D721Med (cell line): Measurements from ENCODE around the gene AGO1.

Experiments used
- DNase-seq: peaks from one replicate; pipeline ENCODE4 v3.0.0; 2011; ENCODE audit warnings: low spot score; ENCODE audit not compliant: insufficient read length
- FAIRE-seq: peaks from 2 replicates; lab custom pipeline; 2011; peaks lifted over from hg19 to GRCh38; lab: Jason Lieb, UNC
- CTCF ChIP-seq: IDR thresholded peaks from 2 replicates; pipeline ENCODE4 v1.5.1; 2012; ENCODE audit warnings: mild to moderate bottlenecking, control low read depth; ENCODE audit not compliant: insufficient read depth; ENCODE audit errors: missing control alignments

The AGO1 gene

GRCh38 chr1:35845766-35846165 is 37.2 kb upstream of the AGO1 start:
- DNase-seq, result no peak
- TF ChIP-seq CTCF, result no peak
- no peak for FAIRE-seq

- DNase-seq (no peak), FAIRE-seq (no peak)
- TF ChIP-seq CTCF, result no peak
Observed at GRCh38 chr1:35847935-35848565, 35.0 kb upstream of the AGO1 start.

- TF ChIP-seq CTCF, result no peak
- no peak for FAIRE-seq
- no peak for DNase-seq
Observed at GRCh38 chr1:35850051-35850450, 33.0 kb upstream of the AGO1 start.

GRCh38 chr1:35850716-35851115 is 32.3 kb upstream of the AGO1 start:
- FAIRE-seq (no peak), DNase-seq (no peak)
- no peak for TF ChIP-seq CTCF

- no peak for FAIRE-seq
- no peak for DNase-seq
- TF ChIP-seq CTCF, result no peak
Observed at GRCh38 chr1:35851132-35851869, 31.7 kb upstream of the AGO1 start.

GRCh38 chr1:35852241-35852640 is 30.8 kb upstream of the AGO1 start:
- peak; percentile 96 for FAIRE-seq
- no peak for TF ChIP-seq CTCF

More at GRCh38 chr1:35852241-35852640, 30.8 kb upstream of the AGO1 start:
- no peak for DNase-seq
